DMS153 treated with DMSO at 0.1 percent for 48 hours (cell line): ENCODE data around the gene AMZ1.
A peak's percentile ranks its signal among the peaks of the same experiment; 100 is the strongest.
"Not testable (repeated sequence)": the region's sequence is repeated elsewhere in the genome, so short reads cannot be mapped to it uniquely, and the experiment has no call there.

ENCODE experiments used
- DNase-seq: peaks from one replicate; lab custom pipeline; 2025; ENCODE audit not compliant: unreplicated experiment; lab: John Stamatoyannopoulos, UW

AMZ1 gene

GRCh38 chr7:2709553-2710285, 21.7 kb downstream of the AMZ1 start:
- DNase-seq, result peak; percentile 22

GRCh38 chr7:2710286-2710655, 22.3 kb downstream of the AMZ1 start:
- no peak for DNase-seq

GRCh38 chr7:2710901-2711551, 23.0 kb downstream of the AMZ1 start:
- DNase-seq, result no peak

GRCh38 chr7:2711895-2712675, 24.1 kb downstream of the AMZ1 start:
- no peak for DNase-seq

GRCh38 chr7:2713370-2713769, 25.4 kb downstream of the AMZ1 start:
- DNase-seq, result no peak

GRCh38 chr7:2713978-2714377, 26.0 kb downstream of the AMZ1 start:
- no peak for DNase-seq

- DNase-seq, result no peak
These were observed 26.6 kb downstream of the AMZ1 start for GRCh38 chr7:2714636-2715035.

- DNase-seq, result no peak
These were observed 27.6 kb downstream of the AMZ1 start for GRCh38 chr7:2715341-2716231.

- DNase-seq, result no peak
These were observed 28.5 kb downstream of the AMZ1 start for GRCh38 chr7:2716488-2716887.

- DNase-seq, result no peak
These were observed 28.9 kb downstream of the AMZ1 start for GRCh38 chr7:2716906-2717292.

GRCh38 chr7:2717293-2718261, 29.6 kb downstream of the AMZ1 start:
- peak; percentile 98 for DNase-seq

- no peak for DNase-seq
These were observed 30.4 kb downstream of the AMZ1 start for GRCh38 chr7:2718296-2718965.

GRCh38 chr7:2719007-2719406, 31.0 kb downstream of the AMZ1 start:
- DNase-seq, result peak; percentile 75

GRCh38 chr7:2720024-2720423, 32.0 kb downstream of the AMZ1 start:
- DNase-seq, result no peak

GRCh38 chr7:2721842-2722241, 33.8 kb downstream of the AMZ1 start:
- no peak for DNase-seq

GRCh38 chr7:2722591-2722990, 34.6 kb downstream of the AMZ1 start:
- DNase-seq, result no peak

- no peak for DNase-seq
These were observed 35.3 kb downstream of the AMZ1 start for GRCh38 chr7:2723138-2723850.

- not testable (repeated sequence) for DNase-seq
These were observed 36.0 kb downstream of the AMZ1 start for GRCh38 chr7:2724036-2724435.
